Neural progenitor cell (in vitro differentiated cells): ENCODE data around the gene NFATC1. TPM values are rescaled to one million over a fixed set of nuclear protein-coding genes. Genes with fewer than 3 reads are reported as not detected.

Source experiments
- DNase-seq: peaks from one replicate; pipeline ENCODE4 v3.0.0-alpha.2; 2016; ENCODE audit warnings: low spot score
- H2AFZ ChIP-seq: fragments of 200-600 bp; sonication (generic); replicated peaks from 2 replicates; pipeline ENCODE4 v1.6.1; 2016; ENCODE audit warnings: antibody characterized with exemption
- H3F3A ChIP-seq: fragments of 200-600 bp; sonication (generic); 2 replicates; pipeline ENCODE4 v1.6.1; 2016; ENCODE audit warnings: antibody characterized with exemption, low read depth
- H3K27ac ChIP-seq: fragments of 200-600 bp; sonication (generic); 2 replicates; pipeline ENCODE4 v1.5.1; 2016; ENCODE audit warnings: mild to moderate bottlenecking
- H3K27me3 ChIP-seq: fragments of 200-600 bp; sonication (generic); 2 replicates; pipeline ENCODE4 v1.6.1; 2016; ENCODE audit warnings: mild to moderate bottlenecking, moderate library complexity
- H3K36me3 ChIP-seq: fragments of 200-600 bp; sonication (generic); 2 replicates; pipeline ENCODE4 v1.5.1; 2016
- H3K4me1 ChIP-seq: fragments of 200-600 bp; sonication (generic); 2 replicates; pipeline ENCODE4 v1.6.1; 2016; ENCODE audit warnings: mixed run types
- H3K4me2 ChIP-seq: fragments of 200-600 bp; sonication (generic); 2 replicates; pipeline ENCODE4 v1.6.1; 2016
- H3K4me3 ChIP-seq: fragments of 200-600 bp; sonication (generic); 2 replicates; pipeline ENCODE4 v1.5.1; 2016
- H3K79me2 ChIP-seq: fragments of 200-600 bp; sonication (generic); 2 replicates; pipeline ENCODE4 v1.6.1; 2016; ENCODE audit warnings: low read depth
- H3K9ac ChIP-seq: fragments of 200-600 bp; sonication (generic); 2 replicates; pipeline ENCODE4 v1.6.1; 2016
- H3K9me3 ChIP-seq: fragments of 200-600 bp; sonication (generic); 2 replicates; pipeline ENCODE4 v1.5.1; 2016; ENCODE audit warnings: low read depth
- H4K20me1 ChIP-seq: fragments of 200-600 bp; sonication (generic); 2 replicates; pipeline ENCODE4 v1.6.1; 2016; ENCODE audit warnings: low read depth
- H3K27ac Mint-ChIP-seq: 3 replicates; pipeline ENCODE4 v1.8.0; 2021; ENCODE audit warnings: mixed read lengths
- H3K27me3 Mint-ChIP-seq: 2 replicates; pipeline ENCODE4 v1.8.0; 2022; ENCODE audit warnings: low read depth, mild to moderate bottlenecking, inconsistent platforms, moderate library complexity, mixed read lengths; ENCODE audit not compliant: insufficient read depth
- H3K36me3 Mint-ChIP-seq: 3 replicates; pipeline ENCODE4 v1.8.0; 2021; ENCODE audit warnings: mixed read lengths
- H3K4me1 Mint-ChIP-seq: 3 replicates; pipeline ENCODE4 v1.8.0; 2021; ENCODE audit warnings: mixed read lengths
- H3K4me3 Mint-ChIP-seq: 3 replicates; pipeline ENCODE4 v1.8.0; 2021; ENCODE audit warnings: mild to moderate bottlenecking, moderate library complexity, mixed read lengths
- H3K9me3 Mint-ChIP-seq: 3 replicates; pipeline ENCODE4 v1.8.0; 2020; ENCODE audit warnings: mixed read lengths
- EZH2 ChIP-seq: fragments of 200-600 bp; sonication (generic); IDR thresholded peaks from 2 replicates; pipeline ENCODE4 v1.6.1; 2017; ENCODE audit warnings: antibody characterized with exemption, mild to moderate bottlenecking, moderate library complexity
- EZH2phosphoT487 ChIP-seq: fragments of 200-600 bp; sonication (generic); IDR thresholded peaks from 2 replicates; pipeline ENCODE4 v1.6.1; 2017; ENCODE audit warnings: antibody characterized with exemption
- total RNA-seq: library from RNA; depleted of rRNA; stranded (reverse); fragments of >200 nt; gene quantifications from 2 replicates; pipeline ENCODE4 v1.2.3, GENCODE V29; 2015; ENCODE audit warnings: low replicate concordance
- TF ChIP-seq, protein P1 (sequence below): fragments of 200-600 bp; sonication (generic); IDR thresholded peaks from 2 replicates; pipeline ENCODE4 v1.5.1; 2017; ENCODE audit warnings: antibody characterized with exemption, mild to moderate bottlenecking

NFATC1 gene
- total RNA-seq, 1 donor from 2014 or later = 2.3 TPM

DNA sequence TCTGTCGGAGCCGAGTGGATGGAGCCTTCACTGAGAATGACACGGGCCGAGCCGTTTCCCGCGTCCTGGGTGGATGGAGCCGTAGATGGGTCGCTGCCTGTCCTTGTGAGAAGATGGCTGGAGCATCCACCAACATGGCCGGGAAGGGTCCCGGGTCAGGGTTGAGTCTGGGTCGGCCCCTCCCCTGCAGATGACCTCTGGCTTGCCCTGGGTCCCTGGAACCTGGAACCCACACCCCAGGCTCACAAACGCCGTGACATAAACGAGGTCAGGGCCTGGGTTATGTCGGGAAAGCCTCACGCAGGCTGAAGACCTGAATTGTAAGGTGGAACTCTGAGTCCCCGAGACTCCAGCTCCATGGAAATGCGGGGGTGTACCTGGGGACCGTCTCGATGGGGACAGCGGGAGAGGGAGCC, 94.9 kb downstream of the NFATC1 start:
- Histone ChIP-seq H3K4me2 (no peak overlapping the region), H3K9me3 (no peaks in the 10 kb centered on the region), H4K20me1 (no peaks in the 10 kb centered on the region), H3K4me1 (no peaks in the 10 kb centered on the region), H3F3A (no peaks in the 10 kb centered on the region), H3K4me3 (no peak overlapping the region), H2AFZ (no peak overlapping the region), H3K27me3 (no peaks in the 10 kb centered on the region), H3K36me3 (no peaks in the 10 kb centered on the region), H3K9ac (no peak overlapping the region), H3K27ac (no peak overlapping the region), H3K79me2 (no peaks in the 10 kb centered on the region)
- H3K4me3 Mint-ChIP-seq = no peak overlapping the region
- peaks cover 7% of the 10 kb centered on the region for H3K9me3 Mint-ChIP-seq
- H3K27ac Mint-ChIP-seq = no peak overlapping the region
- H3K36me3 Mint-ChIP-seq = no peaks in the 10 kb centered on the region
- no peak for DNase-seq
- H3K27me3 Mint-ChIP-seq = peaks cover 5% of the 10 kb centered on the region
- peaks cover 10% of the 10 kb centered on the region for H3K4me1 Mint-ChIP-seq
- TF ChIP-seq, protein P1, sequence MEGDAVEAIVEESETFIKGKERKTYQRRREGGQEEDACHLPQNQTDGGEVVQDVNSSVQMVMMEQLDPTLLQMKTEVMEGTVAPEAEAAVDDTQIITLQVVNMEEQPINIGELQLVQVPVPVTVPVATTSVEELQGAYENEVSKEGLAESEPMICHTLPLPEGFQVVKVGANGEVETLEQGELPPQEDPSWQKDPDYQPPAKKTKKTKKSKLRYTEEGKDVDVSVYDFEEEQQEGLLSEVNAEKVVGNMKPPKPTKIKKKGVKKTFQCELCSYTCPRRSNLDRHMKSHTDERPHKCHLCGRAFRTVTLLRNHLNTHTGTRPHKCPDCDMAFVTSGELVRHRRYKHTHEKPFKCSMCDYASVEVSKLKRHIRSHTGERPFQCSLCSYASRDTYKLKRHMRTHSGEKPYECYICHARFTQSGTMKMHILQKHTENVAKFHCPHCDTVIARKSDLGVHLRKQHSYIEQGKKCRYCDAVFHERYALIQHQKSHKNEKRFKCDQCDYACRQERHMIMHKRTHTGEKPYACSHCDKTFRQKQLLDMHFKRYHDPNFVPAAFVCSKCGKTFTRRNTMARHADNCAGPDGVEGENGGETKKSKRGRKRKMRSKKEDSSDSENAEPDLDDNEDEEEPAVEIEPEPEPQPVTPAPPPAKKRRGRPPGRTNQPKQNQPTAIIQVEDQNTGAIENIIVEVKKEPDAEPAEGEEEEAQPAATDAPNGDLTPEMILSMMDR = no peak
- no peak for TF ChIP-seq EZH2
- no peak for TF ChIP-seq EZH2phosphoT487

DNA sequence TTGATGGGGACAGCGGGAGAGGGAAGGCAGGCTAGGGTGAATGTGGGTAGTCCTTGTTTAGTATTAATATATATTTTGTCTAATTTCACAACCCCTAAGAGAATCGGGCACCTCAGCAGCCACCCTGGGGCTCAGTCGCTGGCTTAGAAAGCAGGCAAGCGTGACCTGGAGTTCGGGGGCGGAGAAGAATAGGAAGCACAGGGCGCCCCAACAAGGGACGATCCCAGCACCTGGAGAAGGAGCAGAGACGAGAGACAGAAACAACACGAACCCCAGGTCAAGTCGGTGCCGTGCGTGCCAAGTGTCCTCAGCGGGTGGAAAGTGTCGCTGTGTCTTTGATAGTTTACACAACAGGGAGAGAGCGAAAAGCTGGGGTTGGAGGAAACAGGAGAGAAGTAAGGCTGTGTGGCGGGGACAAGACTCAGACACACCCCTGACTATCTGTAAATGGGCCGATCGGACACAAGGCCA, 95.4 kb downstream of the NFATC1 start:
- Mint-ChIP-seq H3K4me3 (no peak overlapping the region), H3K27me3 (peaks cover 5% of the 10 kb centered on the region), H3K36me3 (no peaks in the 10 kb centered on the region), H3K4me1 (peaks cover 10% of the 10 kb centered on the region), H3K27ac (peak overlapping the region; percentile 65), H3K9me3 (peaks cover 7% of the 10 kb centered on the region)
- H3K4me2 ChIP-seq = no peak overlapping the region
- H3K27me3 ChIP-seq = no peaks in the 10 kb centered on the region
- H3K27ac ChIP-seq = no peak overlapping the region
- no peaks in the 10 kb centered on the region for H4K20me1 ChIP-seq
- no peak overlapping the region for H3K4me3 ChIP-seq
- no peaks in the 10 kb centered on the region for H3K9me3 ChIP-seq
- H3K4me1 ChIP-seq = no peaks in the 10 kb centered on the region
- H2AFZ ChIP-seq = no peak overlapping the region
- no peak overlapping the region for H3K9ac ChIP-seq
- no peaks in the 10 kb centered on the region for H3K36me3 ChIP-seq
- H3F3A ChIP-seq = no peaks in the 10 kb centered on the region
- no peak for DNase-seq
- TF ChIP-seq, protein P1 = no peak
- no peak for TF ChIP-seq EZH2
- no peak for TF ChIP-seq EZH2phosphoT487
- H3K79me2 ChIP-seq = no peaks in the 10 kb centered on the region

DNA sequence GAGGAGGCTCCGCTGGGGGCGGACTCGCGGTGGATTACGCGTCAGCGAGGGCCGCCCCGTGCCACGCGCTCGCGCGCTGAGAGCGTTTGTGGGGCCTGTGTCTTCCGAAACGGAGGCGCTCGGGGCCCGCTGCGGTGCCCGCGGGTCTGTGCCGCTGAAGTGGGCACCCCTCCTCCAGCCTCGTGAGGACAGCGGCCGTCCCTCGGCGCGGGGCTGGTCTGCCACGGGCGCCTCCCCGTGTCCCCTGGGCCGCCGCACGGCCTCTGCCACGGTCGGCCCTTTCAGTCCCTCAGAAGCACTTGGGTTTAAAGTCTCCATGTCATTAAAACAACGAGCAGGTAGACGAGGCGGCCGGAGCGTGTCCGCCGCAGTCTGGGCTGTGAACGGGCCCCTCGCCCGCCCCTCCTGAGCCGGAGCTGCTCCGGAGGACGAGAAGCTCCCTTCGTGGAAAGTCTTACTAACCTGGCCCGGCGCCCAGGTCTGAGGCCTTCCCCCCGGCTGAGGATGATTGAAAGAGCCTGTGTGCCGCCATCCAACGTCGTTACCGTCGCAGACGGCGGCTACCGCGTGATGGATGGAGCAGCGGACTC, 97.6 kb downstream of the NFATC1 start:
- no peaks in the 10 kb centered on the region for H3K79me2 ChIP-seq
- no peak overlapping the region for H3K9ac ChIP-seq
- H4K20me1 ChIP-seq = no peaks in the 10 kb centered on the region
- H3K36me3 ChIP-seq = no peaks in the 10 kb centered on the region
- no peaks in the 10 kb centered on the region for H3F3A ChIP-seq
- H3K4me1 Mint-ChIP-seq = peaks cover 10% of the 10 kb centered on the region
- no peaks in the 10 kb centered on the region for H3K4me1 ChIP-seq
- H3K27me3 ChIP-seq = no peaks in the 10 kb centered on the region
- no peak overlapping the region for H2AFZ ChIP-seq
- DNase-seq = no peak
- H3K4me3 Mint-ChIP-seq = no peak overlapping the region
- no peak overlapping the region for H3K4me3 ChIP-seq
- peaks cover 5% of the 10 kb centered on the region for H3K27me3 Mint-ChIP-seq
- no peaks in the 10 kb centered on the region for H3K9me3 ChIP-seq
- peaks cover 15% of the 10 kb centered on the region for H3K9me3 Mint-ChIP-seq
- H3K4me2 ChIP-seq = no peak overlapping the region
- peaks cover 3% of the 10 kb centered on the region for H3K36me3 Mint-ChIP-seq
- no peak overlapping the region for H3K27ac ChIP-seq
- TF ChIP-seq, protein P1 = no peak
- TF ChIP-seq EZH2 = no peak
- no peak for TF ChIP-seq EZH2phosphoT487
- H3K27ac Mint-ChIP-seq = no peak overlapping the region
